ENCODE measurements around the gene STK32B.
"Not testable (repeated sequence)": the region's sequence is repeated elsewhere in the genome, so short reads cannot be mapped to it uniquely, and the experiment has no call there.

The STK32B gene

GRCh38 chr4:5424901-5425300 lies 373.6 kb downstream of the STK32B start:
- H3K9ac ChIP-seq (ENCODE audit: low read length in 2 of 2): no peak overlapping the region
- H3K9me3 ChIP-seq (ENCODE audit: control insufficient read depth in 2 of 2, low read length in 2 of 2): no peaks in the 10 kb centered on the region
- no peaks in the 10 kb centered on the region for H3K27me3 ChIP-seq (ENCODE audit: control insufficient read depth in 1 of 2, insufficient read depth in 2 of 2, low read length in 2 of 2)
- H3K36me3 ChIP-seq (ENCODE audit: control insufficient read depth in 2 of 2, insufficient read depth in 2 of 2, low read length in 2 of 2): no peaks in the 10 kb centered on the region
- H3K4me3 ChIP-seq (ENCODE audit: low read length in 2 of 2): no peak overlapping the region
- no peaks in the 10 kb centered on the region for H3K4me1 ChIP-seq (ENCODE audit: control insufficient read depth, insufficient read depth, low read length)
- H3K27ac ChIP-seq (ENCODE audit: low read length): no peak overlapping the region

GRCh38 chr4:5429747-5430146 lies 378.5 kb downstream of the STK32B start:
- Histone ChIP-seq H3K36me3 (ENCODE audit: control insufficient read depth in 2 of 2, insufficient read depth in 2 of 2, low read length in 2 of 2) (no peaks in the 10 kb centered on the region), H3K27ac (ENCODE audit: low read length) (no peak overlapping the region), H3K4me1 (ENCODE audit: control insufficient read depth, insufficient read depth, low read length) (no peaks in the 10 kb centered on the region), H3K9ac (ENCODE audit: low read length in 2 of 2) (no peak overlapping the region), H3K9me3 (ENCODE audit: control insufficient read depth in 2 of 2, low read length in 2 of 2) (peaks cover 3 to 4% of the 10 kb centered on the region in 2 donors), H3K27me3 (ENCODE audit: control insufficient read depth in 1 of 2, insufficient read depth in 2 of 2, low read length in 2 of 2) (no peaks in the 10 kb centered on the region), H3K4me3 (ENCODE audit: low read length in 2 of 2) (no peak overlapping the region)

GRCh38 chr4:5433196-5433595 lies 381.9 kb downstream of the STK32B start:
- H3K9me3 ChIP-seq (ENCODE audit: control insufficient read depth in 2 of 2, low read length in 2 of 2): peaks cover 3 to 4% of the 10 kb centered on the region in 2 donors
- H3K9ac ChIP-seq (ENCODE audit: low read length in 2 of 2): no peak overlapping the region
- H3K4me3 ChIP-seq (ENCODE audit: low read length in 2 of 2): no peak overlapping the region
- no peaks in the 10 kb centered on the region for H3K36me3 ChIP-seq (ENCODE audit: control insufficient read depth in 2 of 2, insufficient read depth in 2 of 2, low read length in 2 of 2)
- H3K27ac ChIP-seq (ENCODE audit: low read length): no peak overlapping the region
- no peaks in the 10 kb centered on the region for H3K4me1 ChIP-seq (ENCODE audit: control insufficient read depth, insufficient read depth, low read length)
- no peaks in the 10 kb centered on the region for H3K27me3 ChIP-seq (ENCODE audit: control insufficient read depth in 1 of 2, insufficient read depth in 2 of 2, low read length in 2 of 2)

GRCh38 chr4:5435201-5435600 lies 383.9 kb downstream of the STK32B start:
- H3K27ac ChIP-seq (ENCODE audit: low read length): no peak overlapping the region
- H3K36me3 ChIP-seq (ENCODE audit: control insufficient read depth in 2 of 2, insufficient read depth in 2 of 2, low read length in 2 of 2): no peaks in the 10 kb centered on the region
- H3K9ac ChIP-seq (ENCODE audit: low read length in 2 of 2): no peak overlapping the region
- no peaks in the 10 kb centered on the region for H3K27me3 ChIP-seq (ENCODE audit: control insufficient read depth in 1 of 2, insufficient read depth in 2 of 2, low read length in 2 of 2)
- H3K4me3 ChIP-seq (ENCODE audit: low read length in 2 of 2): no peak overlapping the region
- H3K9me3 ChIP-seq (ENCODE audit: control insufficient read depth in 2 of 2, low read length in 2 of 2): peaks cover 1 to 3% of the 10 kb centered on the region in 2 donors
- H3K4me1 ChIP-seq (ENCODE audit: control insufficient read depth, insufficient read depth, low read length): no peaks in the 10 kb centered on the region

DNA sequence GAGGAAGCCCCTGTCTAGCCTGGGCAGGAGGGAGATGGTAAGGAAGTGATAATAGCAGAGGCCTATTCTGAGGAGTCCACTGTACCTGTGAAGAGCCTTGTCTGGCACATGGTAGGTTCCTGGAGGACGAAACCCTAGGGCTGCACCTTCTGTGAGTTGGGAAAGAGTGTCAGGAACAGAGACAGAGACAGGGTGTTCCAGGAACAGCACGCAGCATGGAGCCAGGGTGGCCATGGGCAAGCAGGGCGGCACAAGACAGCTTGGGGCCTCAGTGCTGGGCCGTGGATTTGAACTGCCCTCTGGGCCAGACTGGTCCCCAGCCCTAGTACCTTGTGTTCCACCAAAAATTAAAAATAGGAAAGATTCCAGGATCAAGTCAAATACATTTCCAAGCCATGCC lies 384.5 kb downstream of the STK32B start:
- peaks cover 0 to 3% of the 10 kb centered on the region in 2 donors for H3K9me3 ChIP-seq (ENCODE audit: control insufficient read depth in 2 of 2, low read length in 2 of 2)
- H3K27ac ChIP-seq (ENCODE audit: low read length): no peak overlapping the region
- no peaks in the 10 kb centered on the region for H3K27me3 ChIP-seq (ENCODE audit: control insufficient read depth in 1 of 2, insufficient read depth in 2 of 2, low read length in 2 of 2)
- no peaks in the 10 kb centered on the region for H3K4me1 ChIP-seq (ENCODE audit: control insufficient read depth, insufficient read depth, low read length)
- H3K4me3 ChIP-seq (ENCODE audit: low read length in 2 of 2): no peak overlapping the region
- no peak overlapping the region for H3K9ac ChIP-seq (ENCODE audit: low read length in 2 of 2)
- no peaks in the 10 kb centered on the region for H3K36me3 ChIP-seq (ENCODE audit: control insufficient read depth in 2 of 2, insufficient read depth in 2 of 2, low read length in 2 of 2)

DNA sequence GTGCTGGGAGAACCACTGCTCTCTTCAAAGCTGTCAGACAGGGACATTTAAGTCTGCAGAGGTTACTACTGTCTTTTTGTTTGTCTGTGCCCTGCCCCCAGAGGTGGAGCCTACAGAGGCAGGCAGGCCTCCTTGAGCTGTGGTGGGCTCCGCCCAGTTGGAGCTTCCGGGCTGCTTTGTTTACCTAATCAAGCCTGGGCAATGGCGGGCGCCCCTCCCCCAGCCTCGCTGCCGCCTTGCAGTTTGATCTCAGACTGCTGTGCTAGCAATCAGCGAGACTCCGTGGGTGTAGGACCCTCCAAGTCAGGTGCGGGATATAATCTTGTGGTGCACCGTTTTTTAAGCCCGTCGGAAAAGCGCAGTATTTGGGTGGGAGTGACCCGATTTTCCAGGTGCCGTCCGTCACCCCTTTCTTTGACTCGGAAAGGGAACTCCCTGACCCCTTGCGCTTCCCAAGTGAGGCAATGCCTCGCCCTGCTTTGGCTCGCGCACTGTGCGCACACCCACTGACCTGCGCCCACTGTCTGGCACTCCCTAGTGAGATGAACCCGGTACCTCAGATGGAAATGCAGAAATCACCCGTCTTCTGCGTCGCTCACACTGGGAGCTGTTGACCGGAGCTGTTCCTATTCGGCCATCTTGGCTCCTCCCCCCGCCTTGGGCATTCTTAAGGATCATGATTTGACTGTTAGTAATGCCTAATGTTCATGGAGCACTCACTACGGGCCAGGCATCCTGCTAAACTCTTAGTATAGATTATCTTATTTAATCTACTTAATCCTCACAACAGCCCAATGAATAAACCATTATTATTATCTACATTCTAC lies 392.9 kb downstream of the STK32B start:
- not testable (repeated sequence) for H3K36me3 ChIP-seq (ENCODE audit: control insufficient read depth in 2 of 2, insufficient read depth in 2 of 2, low read length in 2 of 2); H3K4me1 ChIP-seq (ENCODE audit: control insufficient read depth, insufficient read depth, low read length); H3K4me3 ChIP-seq (ENCODE audit: low read length in 2 of 2); H3K9ac ChIP-seq (ENCODE audit: low read length in 2 of 2); H3K9me3 ChIP-seq (ENCODE audit: control insufficient read depth in 2 of 2, low read length in 2 of 2); H3K27ac ChIP-seq (ENCODE audit: low read length); H3K27me3 ChIP-seq (ENCODE audit: control insufficient read depth in 1 of 2, insufficient read depth in 2 of 2, low read length in 2 of 2)

DNA sequence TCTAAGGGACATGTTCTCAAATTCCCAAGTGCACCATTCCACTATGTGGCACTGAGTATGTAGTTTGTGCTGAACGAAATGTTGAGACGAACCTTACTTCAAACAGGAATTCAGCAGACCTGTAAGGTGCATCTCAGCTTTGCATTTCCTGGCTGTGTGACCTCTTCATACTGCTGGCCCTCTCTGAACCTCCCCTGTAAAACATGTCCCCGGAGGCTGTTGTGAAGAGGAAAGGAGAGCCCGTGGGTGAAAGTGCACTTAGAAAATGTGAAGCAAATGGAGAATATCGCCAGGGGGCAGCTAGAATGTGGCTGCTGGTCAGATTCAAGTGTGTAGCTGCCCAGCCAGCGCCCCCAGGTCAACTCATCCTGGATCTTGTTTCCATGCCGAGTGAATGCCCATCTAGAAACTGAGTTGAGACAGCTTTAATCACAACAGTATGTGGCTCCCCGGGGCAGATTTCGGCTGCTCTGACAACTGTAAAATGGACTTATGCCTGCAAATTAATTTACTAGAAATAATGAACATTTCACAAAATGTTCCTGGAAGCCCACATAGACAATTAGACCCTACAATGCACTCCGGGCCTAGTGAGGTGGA lies 393.7 kb downstream of the STK32B start:
- H3K9ac ChIP-seq (ENCODE audit: low read length in 2 of 2): no peak overlapping the region
- H3K36me3 ChIP-seq (ENCODE audit: control insufficient read depth in 2 of 2, insufficient read depth in 2 of 2, low read length in 2 of 2): no peaks in the 10 kb centered on the region
- no peak overlapping the region for H3K27ac ChIP-seq (ENCODE audit: low read length)
- H3K4me1 ChIP-seq (ENCODE audit: control insufficient read depth, insufficient read depth, low read length): no peaks in the 10 kb centered on the region
- no peaks in the 10 kb centered on the region for H3K27me3 ChIP-seq (ENCODE audit: control insufficient read depth in 1 of 2, insufficient read depth in 2 of 2, low read length in 2 of 2)
- no peak overlapping the region for H3K4me3 ChIP-seq (ENCODE audit: low read length in 2 of 2)
- no peaks in the 10 kb centered on the region for H3K9me3 ChIP-seq (ENCODE audit: control insufficient read depth in 2 of 2, low read length in 2 of 2)

DNA sequence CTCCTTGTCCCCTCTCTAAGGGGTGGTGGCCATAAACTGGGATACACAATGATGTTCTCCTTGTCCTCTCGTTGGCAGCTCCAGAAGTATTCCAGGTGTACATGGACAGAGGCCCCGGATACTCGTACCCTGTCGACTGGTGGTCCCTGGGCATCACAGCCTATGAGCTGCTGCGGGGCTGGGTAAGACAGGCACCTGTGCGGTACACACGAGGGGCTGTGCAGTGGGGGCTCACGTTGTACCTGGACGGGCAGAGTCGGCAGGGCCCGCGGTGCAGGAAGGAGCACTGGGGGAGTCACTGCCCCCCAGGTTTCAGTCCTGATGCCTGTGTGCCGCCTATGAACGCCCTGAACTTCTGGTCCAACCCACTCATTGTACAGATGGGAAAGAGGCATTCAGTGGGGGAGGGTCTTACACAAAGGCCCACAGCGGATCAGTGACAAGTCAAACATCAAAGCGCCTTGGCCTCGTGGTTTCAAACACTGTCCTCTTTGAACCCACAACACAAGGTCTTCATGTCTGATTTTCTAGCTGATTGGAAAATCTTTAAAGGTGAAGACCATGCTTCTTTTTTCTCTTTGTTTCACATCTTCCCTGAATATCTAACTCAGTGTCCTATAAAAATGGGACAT lies 395.4 kb downstream of the STK32B start:
- Histone ChIP-seq H3K27ac (ENCODE audit: low read length) (no peak overlapping the region), H3K4me1 (ENCODE audit: control insufficient read depth, insufficient read depth, low read length) (no peaks in the 10 kb centered on the region), H3K4me3 (ENCODE audit: low read length in 2 of 2) (no peak overlapping the region), H3K36me3 (ENCODE audit: control insufficient read depth in 2 of 2, insufficient read depth in 2 of 2, low read length in 2 of 2) (no peaks in the 10 kb centered on the region), H3K9me3 (ENCODE audit: control insufficient read depth in 2 of 2, low read length in 2 of 2) (no peaks in the 10 kb centered on the region), H3K27me3 (ENCODE audit: control insufficient read depth in 1 of 2, insufficient read depth in 2 of 2, low read length in 2 of 2) (no peaks in the 10 kb centered on the region), H3K9ac (ENCODE audit: low read length in 2 of 2) (no peak overlapping the region)

- no peaks in the 10 kb centered on the region for H3K9me3 ChIP-seq (ENCODE audit: control insufficient read depth in 2 of 2, low read length in 2 of 2)
- H3K4me1 ChIP-seq (ENCODE audit: control insufficient read depth, insufficient read depth, low read length): no peaks in the 10 kb centered on the region
- H3K9ac ChIP-seq (ENCODE audit: low read length in 2 of 2): no peak overlapping the region
- no peak overlapping the region for H3K4me3 ChIP-seq (ENCODE audit: low read length in 2 of 2)
- no peak overlapping the region for H3K27ac ChIP-seq (ENCODE audit: low read length)
- no peaks in the 10 kb centered on the region for H3K36me3 ChIP-seq (ENCODE audit: control insufficient read depth in 2 of 2, insufficient read depth in 2 of 2, low read length in 2 of 2)
- H3K27me3 ChIP-seq (ENCODE audit: control insufficient read depth in 1 of 2, insufficient read depth in 2 of 2, low read length in 2 of 2): no peaks in the 10 kb centered on the region
Measured at GRCh38 chr4:5447755-5448154, 396.5 kb downstream of the STK32B start.

DNA sequence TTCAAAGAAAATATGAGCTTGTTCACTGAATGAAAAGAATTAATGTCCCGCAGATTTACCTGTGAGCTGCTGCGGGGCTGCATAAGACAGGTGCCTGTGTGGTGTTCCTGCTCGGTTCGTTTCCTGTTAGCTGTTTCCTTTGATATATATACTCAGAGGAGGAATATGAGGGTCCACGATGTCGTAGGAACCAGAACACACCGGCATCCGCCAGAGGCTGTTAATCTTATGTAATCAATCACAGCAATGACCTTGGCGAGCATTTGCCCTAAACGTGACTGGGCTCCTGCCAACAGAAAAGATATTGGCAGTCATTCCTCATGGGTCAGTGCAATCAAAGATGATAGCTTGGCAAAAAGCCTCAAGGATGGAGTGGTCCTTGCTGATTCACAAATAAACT lies 396.9 kb downstream of the STK32B start:
- H3K27me3 ChIP-seq (ENCODE audit: control insufficient read depth in 1 of 2, insufficient read depth in 2 of 2, low read length in 2 of 2): no peaks in the 10 kb centered on the region
- no peaks in the 10 kb centered on the region for H3K36me3 ChIP-seq (ENCODE audit: control insufficient read depth in 2 of 2, insufficient read depth in 2 of 2, low read length in 2 of 2)
- no peak overlapping the region for H3K27ac ChIP-seq (ENCODE audit: low read length)
- H3K4me3 ChIP-seq (ENCODE audit: low read length in 2 of 2): no peak overlapping the region
- no peaks in the 10 kb centered on the region for H3K4me1 ChIP-seq (ENCODE audit: control insufficient read depth, insufficient read depth, low read length)
- no peak overlapping the region for H3K9ac ChIP-seq (ENCODE audit: low read length in 2 of 2)
- H3K9me3 ChIP-seq (ENCODE audit: control insufficient read depth in 2 of 2, low read length in 2 of 2): no peaks in the 10 kb centered on the region

GRCh38 chr4:5451243-5451642 lies 400.0 kb downstream of the STK32B start:
- Histone ChIP-seq H3K4me1 (ENCODE audit: control insufficient read depth, insufficient read depth, low read length) (no peaks in the 10 kb centered on the region), H3K27me3 (ENCODE audit: control insufficient read depth in 1 of 2, insufficient read depth in 2 of 2, low read length in 2 of 2) (no peaks in the 10 kb centered on the region), H3K9me3 (ENCODE audit: control insufficient read depth in 2 of 2, low read length in 2 of 2) (no peaks in the 10 kb centered on the region), H3K27ac (ENCODE audit: low read length) (no peak overlapping the region), H3K36me3 (ENCODE audit: control insufficient read depth in 2 of 2, insufficient read depth in 2 of 2, low read length in 2 of 2) (no peaks in the 10 kb centered on the region), H3K9ac (ENCODE audit: low read length in 2 of 2) (no peak overlapping the region), H3K4me3 (ENCODE audit: low read length in 2 of 2) (no peak overlapping the region)

Measured in stomach smooth muscle (tissue), 2 donors.